AG08396 (cell line): ENCODE data around the gene LMAN2.
"Not testable (repeated sequence)": the region's sequence is repeated elsewhere in the genome, so short reads cannot be mapped to it uniquely, and the experiment has no call there.

Source experiments
- DNase-seq: peaks from one replicate; pipeline ENCODE4 v3.0.0; 2012; ENCODE audit warnings: low spot score, mixed read lengths

Gene LMAN2

DNA sequence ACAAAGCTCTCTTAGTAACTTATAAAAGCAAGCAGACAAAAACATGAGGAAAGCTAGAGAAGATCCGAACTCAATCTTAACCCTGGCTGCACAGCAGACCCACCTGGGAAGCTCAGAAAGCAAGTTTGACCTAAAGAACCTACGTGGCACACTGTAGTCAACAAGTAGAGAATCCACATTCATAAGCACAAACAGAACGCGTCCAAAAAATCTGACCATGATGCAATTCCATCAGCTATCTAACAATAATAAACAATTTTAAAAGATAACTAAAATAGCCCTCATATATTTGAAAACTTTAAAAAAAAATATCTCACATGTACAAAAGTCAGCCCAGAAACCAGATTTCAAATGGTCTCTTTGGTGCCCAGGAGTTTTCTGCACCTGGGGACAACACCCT is 4.6 kb downstream of the LMAN2 start:
- no peak for DNase-seq

DNA sequence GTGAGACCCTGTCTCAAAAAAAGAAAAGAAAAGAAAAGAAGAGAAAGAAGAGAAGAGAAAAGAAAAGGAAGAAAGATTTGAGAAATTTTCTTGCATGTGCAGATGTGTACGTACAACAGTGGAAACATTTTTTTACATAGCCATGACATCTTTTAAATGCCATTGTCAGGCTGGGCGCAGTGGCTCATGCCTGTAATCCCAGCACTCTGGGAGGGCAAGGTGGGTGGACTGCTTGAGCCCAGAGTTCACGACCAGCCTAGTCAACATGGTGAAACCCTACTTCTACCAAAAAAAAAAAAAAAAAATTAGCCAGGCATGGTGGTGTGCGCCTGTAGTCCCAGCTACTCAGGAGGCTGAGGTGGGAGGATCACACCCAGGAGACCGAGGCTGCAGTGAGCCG is 6.6 kb downstream of the LMAN2 start:
- no peak for DNase-seq

DNA sequence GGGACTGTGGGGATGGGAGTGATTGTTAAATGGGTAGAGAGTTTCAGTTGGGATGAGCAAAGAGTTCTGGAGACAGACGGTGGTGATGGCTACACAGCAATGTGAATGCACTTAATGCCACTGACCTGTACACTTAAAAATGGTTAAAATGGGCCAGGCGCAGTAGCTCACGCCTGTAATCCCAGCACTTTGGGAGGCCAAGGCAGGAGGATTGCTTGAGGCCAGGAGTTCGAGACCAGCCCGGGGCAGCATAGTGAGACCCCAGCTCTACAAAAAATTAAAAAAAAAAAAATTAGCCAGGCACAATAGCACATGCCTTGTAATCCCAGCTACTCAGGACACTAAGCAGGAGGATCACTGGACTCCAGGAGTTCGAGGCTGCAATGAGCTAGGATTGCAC is 7.7 kb downstream of the LMAN2 start:
- DNase-seq, result no peak

DNA sequence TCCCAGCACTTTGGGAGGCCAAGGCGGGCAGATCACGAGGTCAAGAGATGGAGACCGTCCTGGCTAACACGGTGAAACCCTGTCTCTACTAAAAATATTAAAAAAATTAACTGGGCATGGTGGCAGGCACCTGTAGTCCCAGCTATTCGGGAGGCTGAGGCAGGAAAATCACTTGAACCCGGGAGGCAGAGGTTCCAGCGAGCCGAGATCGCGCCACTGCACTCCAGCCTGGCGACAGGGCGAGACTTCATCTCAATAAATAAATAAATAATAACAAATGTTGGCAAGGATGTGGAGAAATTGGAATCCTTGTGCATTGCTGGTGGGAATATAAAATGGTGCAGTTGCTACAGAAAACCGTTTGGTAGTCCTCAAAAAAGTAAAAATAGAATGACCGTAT is 8.5 kb downstream of the LMAN2 start:
- DNase-seq, result not testable (repeated sequence)

DNA sequence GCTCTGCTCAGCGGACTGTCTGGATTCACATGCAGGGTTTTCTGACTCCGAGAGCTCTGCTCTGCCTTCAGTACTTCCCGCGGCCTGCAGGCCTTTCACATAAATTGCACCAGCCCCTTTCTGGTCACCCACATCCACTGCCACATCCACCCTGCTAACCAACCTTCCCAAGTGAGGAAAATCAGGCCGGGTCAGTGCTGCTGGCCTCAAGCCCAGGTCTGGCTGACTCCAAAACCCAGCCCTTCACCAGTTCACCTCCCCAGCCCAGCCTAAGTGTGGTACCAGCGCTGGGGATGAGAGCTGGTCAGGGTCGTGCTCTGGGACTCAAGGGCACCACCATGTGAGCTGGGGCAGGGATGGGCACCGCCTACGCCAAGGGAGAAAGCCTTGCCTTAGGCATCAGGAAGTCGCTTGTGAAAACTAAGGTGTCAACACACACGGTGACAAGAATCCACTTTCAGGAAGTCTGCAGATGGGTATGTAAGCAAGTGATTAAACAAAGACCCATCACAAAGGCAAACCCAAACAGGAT is 12.3 kb downstream of the LMAN2 start:
- no peak for DNase-seq

DNA sequence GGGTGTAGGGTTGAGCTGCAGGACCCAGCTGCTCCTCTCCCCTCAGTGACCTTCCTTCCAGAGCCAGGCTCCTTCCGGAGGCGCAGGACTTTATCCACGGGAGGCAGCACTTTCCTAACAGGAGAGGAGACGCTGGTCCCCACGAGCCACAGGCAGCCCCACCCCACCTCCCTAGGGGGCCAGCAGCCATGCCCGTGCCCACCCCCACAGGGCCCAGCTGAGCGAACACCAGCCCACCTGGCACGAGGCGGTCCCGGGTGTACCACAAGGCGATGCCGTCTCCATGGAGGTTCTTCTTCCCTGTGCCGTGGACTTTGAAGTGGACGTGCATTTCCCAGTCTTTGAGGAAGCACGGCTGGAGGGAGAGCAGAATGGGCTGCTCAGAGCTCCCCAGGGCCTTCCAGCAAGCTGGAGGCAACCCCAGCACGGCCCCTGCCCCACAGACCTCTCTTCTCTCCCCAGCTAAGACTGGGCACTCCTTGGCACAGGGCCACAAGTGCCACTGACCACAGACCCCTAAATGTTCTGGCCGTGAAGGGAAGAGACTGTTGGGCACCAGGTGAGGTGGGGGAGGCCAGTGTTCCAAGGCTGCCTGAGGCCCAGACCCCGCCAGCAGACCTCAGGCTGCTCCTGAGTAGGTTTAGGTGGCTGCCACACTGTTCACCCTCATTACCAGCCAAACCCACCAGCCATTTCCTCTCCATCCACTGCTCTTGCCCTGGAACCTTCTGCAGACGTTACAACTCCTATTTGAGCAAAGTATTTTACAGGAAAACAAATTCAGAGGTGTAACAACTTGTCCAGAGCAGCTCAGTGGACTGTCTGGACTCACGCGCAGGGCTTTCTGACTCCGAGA is 13.0 kb downstream of the LMAN2 start:
- no peak for DNase-seq

DNA sequence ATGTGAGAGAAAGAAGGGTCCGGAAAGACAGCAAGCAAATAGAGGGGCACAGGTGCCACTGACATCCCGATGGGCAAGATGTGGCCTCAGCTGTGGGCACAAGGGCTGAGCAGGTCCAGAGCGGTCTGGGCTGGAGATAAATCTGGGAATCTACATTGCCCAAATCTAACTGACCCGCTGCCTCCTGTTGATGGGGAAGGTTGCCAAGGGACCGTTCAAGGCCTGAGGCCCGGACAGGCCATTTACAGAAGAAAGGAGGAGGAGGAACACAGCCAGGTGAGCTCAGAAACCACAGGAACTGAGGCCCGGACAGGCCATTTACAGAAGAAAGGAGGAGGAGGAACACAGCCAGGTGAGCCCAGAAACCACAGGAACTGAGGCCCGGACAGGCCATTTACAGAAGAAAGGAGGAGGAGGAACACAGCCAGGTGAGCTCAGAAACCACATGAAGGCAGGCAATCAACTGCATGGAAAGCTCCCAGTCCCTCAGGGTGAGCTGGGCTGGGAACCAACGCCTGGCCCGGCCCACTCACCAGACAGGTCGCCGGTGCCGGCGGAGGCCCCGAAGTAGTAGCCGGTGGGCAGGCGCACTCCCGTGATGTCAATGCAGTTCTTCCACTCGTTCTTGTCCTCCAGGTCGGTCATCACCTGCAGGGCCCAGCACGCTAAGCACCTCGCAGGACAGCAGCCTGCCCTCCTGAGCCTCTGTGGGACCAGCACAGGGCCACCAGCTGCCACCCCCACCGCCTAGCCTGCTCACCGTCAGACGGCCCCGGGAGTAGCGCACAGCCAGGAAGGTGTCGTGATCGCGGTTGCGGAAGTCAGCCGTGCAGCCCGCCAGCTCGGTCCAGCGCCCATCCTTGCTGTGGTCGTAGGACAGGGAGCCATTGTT is 14.6 kb downstream of the LMAN2 start:
- no peak for DNase-seq

DNA sequence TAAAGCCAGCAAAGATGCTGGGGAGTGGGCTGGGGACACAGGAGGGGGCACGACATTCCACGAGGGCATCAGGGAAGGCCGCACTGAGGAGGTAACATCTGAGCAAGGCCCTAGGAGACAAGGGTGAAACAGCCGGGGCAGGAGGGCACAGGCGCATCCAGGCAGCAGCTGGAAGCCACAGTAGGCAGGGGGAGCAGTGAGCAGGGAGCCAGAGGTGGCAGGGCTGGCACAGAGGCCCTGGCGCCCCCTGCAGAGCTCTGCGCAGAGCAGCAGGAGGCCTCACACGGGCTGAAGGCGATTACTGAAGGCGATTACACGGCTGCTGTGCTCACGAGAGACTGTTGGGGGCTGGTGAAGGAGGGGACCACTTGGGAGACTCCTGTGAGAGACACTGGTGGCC is 15.4 kb downstream of the LMAN2 start:
- DNase-seq, result peak; percentile 43

DNA sequence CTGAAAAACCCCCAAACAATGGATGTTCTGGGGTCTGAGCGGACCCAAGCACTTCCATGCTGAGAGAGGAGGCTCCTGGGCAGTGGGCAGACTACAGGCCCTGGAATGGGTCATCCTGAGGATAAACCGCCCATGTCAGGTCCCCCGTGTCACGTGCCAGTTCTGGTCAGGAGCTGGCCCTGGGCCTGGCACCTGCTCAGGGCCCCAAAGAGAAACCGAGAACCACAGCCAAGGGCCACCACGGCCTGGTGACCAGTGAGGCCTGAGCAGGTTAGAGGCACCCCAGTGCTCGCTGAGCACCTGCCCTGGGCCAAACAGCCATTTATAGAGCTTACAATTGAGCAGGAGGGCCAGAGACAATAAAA is 15.8 kb downstream of the LMAN2 start:
- DNase-seq, result no peak

DNA sequence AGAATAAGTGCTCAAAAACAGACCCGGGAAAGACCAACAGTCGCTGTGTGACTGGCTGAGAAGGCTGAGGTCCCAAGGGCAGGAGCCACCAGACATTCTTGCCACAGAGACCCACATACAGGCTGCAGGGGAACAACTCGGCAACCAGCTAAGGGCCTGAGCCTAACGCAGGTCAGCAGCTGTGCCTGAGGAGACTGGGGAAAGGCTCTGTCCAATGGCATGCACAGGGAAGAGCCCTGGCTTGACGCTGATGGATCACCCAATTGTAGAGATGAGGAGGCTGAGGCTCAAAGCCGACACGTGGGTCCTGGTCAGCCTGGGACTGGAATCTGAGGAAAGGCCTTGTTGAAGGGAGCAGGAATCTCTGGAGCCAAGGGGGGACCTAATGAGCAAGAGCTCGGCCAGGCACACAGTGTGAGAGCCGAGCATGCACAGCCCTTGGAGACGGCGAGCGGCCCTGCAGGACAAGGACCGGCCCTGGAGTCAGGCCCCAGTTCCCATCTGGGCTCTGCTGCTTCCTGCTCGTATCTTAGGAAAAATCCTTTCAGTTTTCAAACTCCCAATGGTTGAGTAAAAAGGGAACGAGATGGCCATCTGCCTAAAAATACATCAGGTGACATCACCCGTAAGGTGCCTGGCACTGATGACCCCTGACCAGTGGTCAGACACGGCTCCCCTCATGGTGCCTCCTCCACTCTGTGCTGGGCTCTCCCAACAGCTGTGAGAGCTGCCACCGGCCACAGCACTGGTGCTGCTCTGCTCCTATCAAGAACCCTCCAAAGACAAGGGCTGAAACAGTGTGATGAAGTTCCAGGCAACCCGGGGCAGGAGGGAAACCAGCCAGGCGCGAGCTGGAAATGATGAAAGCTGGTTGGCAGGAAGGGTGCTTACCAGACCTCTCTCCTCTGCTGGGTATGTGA is 16.4 kb downstream of the LMAN2 start:
- no peak for DNase-seq

DNA sequence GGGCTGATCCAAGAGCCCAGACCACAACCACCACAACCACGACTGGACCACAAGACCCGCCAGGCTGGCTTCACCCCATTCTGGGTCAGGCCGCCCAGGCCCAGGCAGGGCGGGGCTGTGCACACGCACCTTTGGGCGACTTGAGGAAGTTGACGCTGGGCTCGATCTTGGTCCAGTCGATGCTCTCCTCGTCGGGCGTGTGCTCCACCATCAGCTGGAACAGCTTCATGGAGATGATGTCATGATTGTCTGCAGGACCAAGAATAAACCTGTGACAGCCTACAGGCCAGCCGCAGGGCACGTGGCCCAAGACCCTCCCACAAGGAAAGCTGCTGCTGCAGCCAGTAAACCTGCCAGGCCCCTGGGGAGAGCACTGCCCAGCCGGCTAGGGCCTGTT is 17.3 kb downstream of the LMAN2 start:
- no peak for DNase-seq

DNA sequence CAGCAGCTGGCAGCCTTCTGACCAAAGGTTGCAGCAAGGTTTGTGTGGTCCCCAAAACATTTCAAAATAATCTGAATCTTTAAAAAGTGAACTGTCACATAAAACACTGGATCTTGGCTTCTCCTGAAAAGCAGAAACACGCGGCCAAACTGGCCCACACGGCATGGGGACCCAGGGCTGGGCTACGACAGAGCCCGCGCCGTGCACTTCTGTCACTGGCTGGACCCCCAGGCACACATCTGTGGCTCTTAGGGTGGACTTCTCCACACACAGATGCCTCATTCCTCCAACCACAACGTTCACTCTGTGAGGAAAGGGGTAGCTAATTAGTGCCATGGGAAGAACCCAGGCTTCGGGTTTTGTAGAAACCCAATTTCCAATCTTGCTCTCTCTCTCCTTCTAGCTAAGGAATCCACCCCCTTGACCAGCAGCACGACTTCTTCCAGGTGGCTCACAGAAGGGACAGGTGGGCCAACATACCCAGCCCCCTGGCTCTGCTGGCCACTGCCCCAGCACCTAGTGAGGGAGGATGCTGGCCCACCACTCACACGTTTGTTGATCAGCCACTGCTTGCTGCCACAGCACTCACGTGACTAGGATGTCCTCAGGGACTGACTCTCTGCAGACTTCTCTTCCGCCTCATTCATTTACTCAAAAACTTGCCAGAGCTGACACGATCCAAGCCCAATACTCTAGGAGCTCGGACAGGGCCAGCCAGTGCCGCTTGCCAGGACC is 17.9 kb downstream of the LMAN2 start:
- DNase-seq, result no peak

DNA sequence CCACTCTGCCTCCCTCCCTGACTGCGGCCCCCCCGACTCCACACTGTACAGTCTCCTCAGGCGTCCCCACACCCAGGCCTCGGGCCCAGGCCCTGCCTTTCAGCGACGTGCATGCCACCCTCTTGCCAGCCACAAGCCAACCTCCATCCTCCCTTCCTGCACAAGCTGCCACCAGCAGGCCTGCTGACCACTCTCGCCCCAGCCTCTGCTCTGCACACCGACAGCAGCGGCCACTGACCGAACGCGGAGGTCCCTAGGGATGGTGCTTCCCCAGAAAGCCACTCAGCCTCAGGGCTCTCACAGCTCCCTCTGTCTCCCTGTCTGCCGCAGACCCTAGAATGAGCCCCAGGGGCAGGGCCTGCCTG is 18.6 kb downstream of the LMAN2 start:
- no peak for DNase-seq

DNA sequence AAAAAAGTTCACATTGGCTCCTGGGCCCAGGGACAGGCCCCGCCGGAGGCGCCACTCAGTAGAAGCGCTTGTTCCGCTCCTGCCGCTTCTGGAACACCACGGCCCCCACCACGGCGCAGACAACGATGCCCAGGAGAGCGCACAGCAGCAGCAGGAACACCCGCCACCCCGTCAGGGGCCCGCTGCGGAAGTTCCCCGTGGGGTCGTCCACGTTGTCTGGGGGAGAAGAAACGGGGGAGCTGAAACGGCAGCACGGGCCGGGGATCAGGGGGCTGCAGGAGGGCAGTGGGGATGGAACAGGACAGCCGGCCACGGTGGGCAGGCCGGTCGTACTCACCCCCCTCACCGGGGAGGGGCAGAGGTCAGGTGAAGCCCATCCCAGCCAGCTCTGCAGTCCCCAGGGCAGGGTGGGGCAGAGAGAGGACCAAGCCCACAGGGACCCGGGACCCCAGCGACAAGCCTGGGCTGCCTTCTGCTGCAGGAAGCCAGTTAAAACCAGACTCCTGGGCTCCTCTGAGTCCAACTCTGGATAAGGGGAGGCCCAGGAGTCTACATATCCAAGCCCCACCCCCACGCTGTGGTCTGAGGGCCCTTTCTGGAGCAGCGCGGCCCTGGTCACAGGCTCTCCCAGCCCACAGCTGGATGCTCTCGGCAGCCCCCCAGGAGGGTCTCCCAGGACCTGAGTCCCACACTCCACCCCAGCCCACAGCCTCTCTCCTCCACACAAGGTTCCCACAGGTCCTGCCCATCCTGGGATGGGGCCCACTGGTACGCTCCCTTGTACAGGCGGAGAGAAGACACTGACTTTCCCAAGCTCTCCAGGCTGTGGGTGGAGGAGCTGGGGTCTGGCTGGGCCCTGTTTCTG is 19.2 kb downstream of the LMAN2 start:
- no peak for DNase-seq

DNA sequence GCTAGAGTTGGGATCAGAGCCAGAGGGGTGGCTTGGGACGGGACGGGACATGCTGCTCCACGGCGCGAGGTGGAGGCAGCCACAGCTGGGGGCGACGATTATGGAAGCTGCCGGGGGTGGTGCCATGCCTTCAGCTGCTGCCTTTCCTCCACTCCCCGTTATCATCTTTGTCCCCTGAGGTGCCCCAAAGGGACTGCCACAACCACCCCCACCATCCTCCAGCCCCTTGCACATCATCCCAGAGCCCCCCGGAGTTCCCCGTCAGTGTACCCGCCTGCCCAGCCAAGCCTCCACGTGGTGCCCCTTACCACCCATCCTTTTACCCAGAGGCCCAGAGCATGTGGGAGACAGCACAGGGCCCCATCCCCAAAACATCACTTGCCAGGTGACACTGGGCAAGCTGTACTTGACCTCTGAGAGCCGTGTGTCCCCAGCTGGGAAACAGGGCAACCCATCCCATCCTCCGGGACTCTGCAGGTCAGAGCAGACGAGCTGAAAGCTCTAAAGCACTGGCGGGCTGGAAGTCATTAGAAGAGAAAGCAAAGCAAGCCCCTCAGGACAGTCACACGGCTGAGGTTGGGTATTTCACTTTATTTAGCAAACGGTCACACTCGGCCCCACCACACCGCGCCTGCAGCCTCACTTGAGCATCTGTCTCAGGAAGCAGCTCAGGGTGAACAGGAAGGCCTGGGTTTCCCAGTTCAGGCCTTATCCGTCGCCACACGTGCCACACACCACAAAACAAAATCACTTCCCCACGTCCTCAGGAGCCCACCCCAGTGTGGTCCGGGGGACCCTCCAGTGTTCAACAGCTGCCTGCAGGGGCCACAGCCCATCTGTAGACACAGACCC is 20.3 kb downstream of the LMAN2 start:
- DNase-seq, result no peak

DNA sequence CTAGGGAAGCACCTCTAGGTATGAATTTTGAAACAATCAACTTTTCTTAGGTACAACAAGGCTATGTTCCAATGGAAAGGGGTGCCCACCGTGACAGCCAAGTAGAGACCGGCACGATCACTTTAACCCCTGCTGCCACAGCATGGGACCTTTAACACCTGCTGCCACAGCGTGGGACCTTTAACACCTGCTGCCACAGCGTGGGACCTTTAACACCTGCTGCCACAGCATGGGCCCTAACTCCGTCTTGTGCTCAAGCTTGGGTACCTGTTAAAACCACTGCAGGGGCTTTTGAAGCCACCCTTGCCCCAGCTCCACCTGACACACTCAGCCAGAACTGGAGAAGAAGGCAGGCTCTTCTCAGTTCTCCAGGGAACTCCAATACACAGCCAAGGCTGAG is 21.6 kb downstream of the LMAN2 start:
- DNase-seq, result no peak

DNA sequence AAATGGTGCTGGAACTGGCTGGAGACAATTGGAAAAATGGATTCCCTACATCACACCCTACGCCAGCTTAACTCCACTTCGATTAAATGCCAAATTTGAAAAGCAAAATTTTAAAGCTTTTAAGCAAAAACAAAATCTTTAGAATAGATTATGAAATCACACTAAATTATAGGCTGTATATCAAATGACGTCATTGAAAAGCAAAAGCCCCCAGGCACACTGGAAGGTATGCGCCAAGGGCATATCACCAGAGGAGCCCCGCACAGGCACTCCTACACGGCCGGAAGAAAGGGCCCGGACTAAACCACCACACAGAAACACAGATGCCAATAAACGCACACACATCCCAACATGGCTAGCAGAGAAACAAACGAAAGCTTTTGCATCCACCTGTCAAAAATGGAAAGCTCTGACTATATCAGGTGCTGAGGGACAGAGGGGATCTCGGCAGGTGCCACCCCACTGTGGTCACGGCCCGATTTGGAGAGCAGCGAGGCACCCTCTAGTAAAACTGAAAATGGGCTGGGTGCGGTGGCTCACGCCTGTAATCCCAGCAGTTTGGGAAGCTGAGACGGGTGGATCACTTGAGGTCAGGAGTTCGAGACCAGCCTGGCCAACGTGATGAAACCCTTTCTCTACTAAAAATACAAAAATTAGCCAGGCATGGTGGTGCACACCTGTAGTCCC is 22.8 kb downstream of the LMAN2 start:
- DNase-seq, result no peak
